HepG2 (cell line): ENCODE measurements around the gene HNRNPC. TPM values are rescaled to one million over a fixed set of nuclear protein-coding genes. Genes with fewer than 3 reads are reported as not detected.

ENCODE experiments used
- ATAC-seq: fragments of 200-7000 bp; cut with Tn5 transposase; 3 replicates; pipeline ENCODE4 v1.9.1; 2020; ENCODE audit warnings: mild to moderate bottlenecking, moderate library complexity
- BruUV-seq: library from RNA; stranded (reverse); fragments of 400-500 nt; replicated peaks from 2 replicates; lab custom pipeline; 2021; lab: Mats Ljungman, UMichigan
- CTCF ChIA-PET: fragments of 300-600 bp; formaldehyde crosslinking; extraction: SDS; loops from one replicate; lab custom pipeline; 2021; ENCODE audit warnings: low total read pairs, inconsistent platforms, low intra/inter-chr PET ratio; lab: Yijun Ruan, JAX
- POLR2A ChIA-PET: fragments of 350-600 bp; sonication (Branson Sonifier 250); formaldehyde crosslinking; loops from one replicate; lab custom pipeline; 2020; ENCODE audit warnings: antibody characterized with exemption, inconsistent platforms; lab: Yijun Ruan, JAX
- DNase-seq: peaks from one replicate; pipeline ENCODE4 v3.0.0-alpha.2; 2015; ENCODE audit warnings: low spot score
- FAIRE-seq: peaks from 3 replicates; lab custom pipeline; 2011; peaks lifted over from hg19 to GRCh38; lab: Jason Lieb, UNC
- H2AFZ ChIP-seq: one replicate; pipeline ENCODE4 v1.6.1; 2011; ENCODE audit warnings: low read length, inconsistent platforms
- H3K27ac ChIP-seq: fragments of 300-600 bp; 3 replicates; pipeline ENCODE4 v1.8.0; 2011; ENCODE audit warnings: mixed run types, mild to moderate bottlenecking, mixed read lengths, low read length, inconsistent platforms; ENCODE audit not compliant: insufficient read depth; ENCODE audit errors: extremely low read length
- H3K27me3 ChIP-seq, 2 experiments: fragments of 200-600 bp in 1 of 2; 2 replicates in 1 of 2; 3 replicates in 1 of 2; pipeline versions ENCODE4 v1.6.0 to v1.8.0; 2011; ENCODE audit warnings: low read length in 2 of 2, mild to moderate bottlenecking in 2 of 2, moderate library complexity in 2 of 2, inconsistent platforms in 1 of 2; ENCODE audit not compliant: insufficient read depth in 2 of 2, control insufficient read depth in 1 of 2
- H3K36me3 ChIP-seq, 2 experiments: fragments of 200-600 bp in 1 of 2; replicated peaks in 1 of 2; 2 replicates in 1 of 2; 3 replicates in 1 of 2; pipeline versions ENCODE4 v1.5.1 to v1.8.0; 2011; ENCODE audit warnings: low read length in 2 of 2, inconsistent platforms in 1 of 2; ENCODE audit not compliant: insufficient read depth in 2 of 2, control insufficient read depth in 1 of 2
- H3K4me1 ChIP-seq: 2 replicates; pipeline ENCODE4 v1.5.1; 2012; ENCODE audit warnings: low read length, inconsistent platforms; ENCODE audit not compliant: insufficient read depth
- H3K4me2 ChIP-seq: 2 replicates; pipeline ENCODE4 v1.6.0; 2011; ENCODE audit warnings: low read depth, low read length, inconsistent platforms
- H3K4me3 ChIP-seq, 3 experiments: fragments of 200-600 bp in 1 of 3; sonication (generic), shearing (Covaris generic) in 1 of 3; replicated peaks in 1 of 3; 2 replicates each; pipeline ENCODE4 v1.5.1; 2011 to 2016; ENCODE audit warnings: low read length in 3 of 3, inconsistent platforms in 2 of 3, low read depth in 2 of 3, mild to moderate bottlenecking in 2 of 3, control low read depth in 1 of 3, mixed read lengths in 1 of 3; ENCODE audit not compliant: insufficient read depth in 1 of 3
- H3K79me2 ChIP-seq: one replicate; pipeline ENCODE4 v1.6.1; 2011; ENCODE audit warnings: low read length, inconsistent platforms; ENCODE audit not compliant: insufficient read depth
- H3K9ac ChIP-seq: 2 replicates; pipeline ENCODE4 v1.6.0; 2011; ENCODE audit warnings: mild to moderate bottlenecking, low read depth, low read length, inconsistent platforms; ENCODE audit not compliant: insufficient read depth
- H3K9me3 ChIP-seq: 2 replicates; pipeline ENCODE4 v1.5.1; 2012; ENCODE audit warnings: mild to moderate bottlenecking, low read length
- H4K20me1 ChIP-seq: 2 replicates; pipeline ENCODE4 v1.6.0; 2011; ENCODE audit warnings: inconsistent platforms, mild to moderate bottlenecking, low read length, moderate library complexity; ENCODE audit not compliant: insufficient read depth
- CC2D1A ChIP-seq: sonication (generic); formaldehyde crosslinking; IDR thresholded peaks from 2 replicates; pipeline ENCODE4 v1.8.1; 2023; ENCODE audit warnings: mild to moderate bottlenecking, missing genetic modification reagents
- CHD2 ChIP-seq: IDR thresholded peaks from 2 replicates; pipeline ENCODE4 v1.6.1; 2011; ENCODE audit warnings: low read depth, low read length, improper control_type of control experiment
- ETV5 ChIP-seq: IDR thresholded peaks from 2 replicates; pipeline ENCODE4 v1.6.1; 2018; ENCODE audit warnings: missing biosample characterization, missing genetic modification reagents, inconsistent platforms, borderline replicate concordance
- GATA4 ChIP-seq: sonication (generic); IDR thresholded peaks from 2 replicates; pipeline ENCODE4 v1.6.1; 2016; ENCODE audit warnings: antibody characterized with exemption, low read depth, borderline replicate concordance
- GMEB2 ChIP-seq: IDR thresholded peaks from 2 replicates; pipeline ENCODE4 v1.6.1; 2016; ENCODE audit warnings: missing biosample characterization, missing genetic modification reagents, low read depth
- HMG20B ChIP-seq: conservative IDR thresholded peaks from 2 replicates; pipeline ENCODE4 v1.6.1; 2016; ENCODE audit warnings: missing genetic modification reagents, missing compliant biosample characterization
- KLF16 ChIP-seq, 2 experiments: sonication (generic) in 1 of 2; formaldehyde crosslinking in 1 of 2; IDR thresholded peaks; 2 replicates each; pipeline versions ENCODE4 v1.6.1 to v1.8.0; 2016 to 2023; ENCODE audit warnings: missing genetic modification reagents in 2 of 2, missing compliant biosample characterization in 1 of 2
- NFYC ChIP-seq: IDR thresholded peaks from 2 replicates; pipeline ENCODE4 v1.6.1; 2016; ENCODE audit warnings: missing genetic modification reagents, missing compliant biosample characterization
- RAD51 ChIP-seq: fragments of 450-650 bp; IDR thresholded peaks from 2 replicates; pipeline ENCODE4 v1.6.1; 2016; ENCODE audit warnings: borderline replicate concordance
- REST ChIP-seq, 2 experiments: IDR thresholded peaks; 2 replicates each; pipeline ENCODE4 v1.6.1; 2011 to 2012; ENCODE audit warnings: low read length in 2 of 2, borderline replicate concordance in 1 of 2, low read depth in 1 of 2, mild to moderate bottlenecking in 1 of 2, moderate library complexity in 1 of 2
- TCF7 ChIP-seq: sonication (generic); IDR thresholded peaks from 2 replicates; pipeline ENCODE4 v1.6.1; 2016; ENCODE audit warnings: antibody characterized with exemption, low read depth
- ZC3H13 ChIP-seq: sonication (generic); formaldehyde crosslinking; IDR thresholded peaks from 2 replicates; pipeline ENCODE4 v1.8.1; 2023; ENCODE audit warnings: mild to moderate bottlenecking, missing genetic modification reagents, moderate library complexity
- ZNF616 ChIP-seq: sonication (generic); formaldehyde crosslinking; IDR thresholded peaks from 2 replicates; pipeline ENCODE4 v1.5.0; 2020; ENCODE audit warnings: low read depth, mild to moderate bottlenecking, missing genetic modification reagents
- ZNF770 ChIP-seq: sonication (generic); formaldehyde crosslinking; IDR thresholded peaks from 2 replicates; pipeline ENCODE4 v1.5.0; 2020; ENCODE audit warnings: mild to moderate bottlenecking, missing genetic modification reagents
- ZNF773 ChIP-seq: sonication (generic); formaldehyde crosslinking; IDR thresholded peaks from 2 replicates; pipeline ENCODE4 v1.4.0; 2020; ENCODE audit warnings: missing genetic modification reagents, borderline replicate concordance
- ZNF816 ChIP-seq: sonication (generic); formaldehyde crosslinking; IDR thresholded peaks from 2 replicates; pipeline ENCODE4 v1.8.0; 2022; ENCODE audit warnings: missing genetic modification reagents, mild to moderate bottlenecking, borderline replicate concordance
- ZNF883 ChIP-seq: sonication (generic); formaldehyde crosslinking; IDR thresholded peaks from 2 replicates; pipeline ENCODE4 v1.5.1; 2020; ENCODE audit warnings: mild to moderate bottlenecking, missing genetic modification reagents; ENCODE audit errors: not compliant biosample characterization
- WGBS: methylation state at CpG from one replicate; pipeline ENCODE4 v1.1.6; 2017; ENCODE audit warnings: low lambda C conversion rate; 5-methylcytosine and 5-hydroxymethylcytosine counted together
- in situ Hi-C: cut with HindIII; loops from 2 replicates; pipeline ENCODE4 v1.10.0; 2017; ENCODE audit warnings: low pct_unique_long_range_greater_than_20kb; ENCODE audit not compliant: extremely low pct_ligation_motif_present
- intact Hi-C: fragments of 100-400 bp; cut with micrococcal nuclease; formaldehyde crosslinking; loops from one replicate; pipeline ENCODE4 v1.10.0; 2022; ENCODE audit not compliant: unreplicated experiment
- polyA plus RNA-seq, 8 experiments: library from polyadenylated mRNA; depleted of rRNA in 3 of 8; stranded (reverse) in 7 of 8; unstranded in 1 of 8; fragments of >200 nt; fragmentation: Illumina TruSeq in 4 of 8; extraction: Trizol in 4 of 8; gene quantifications; 2 replicates each; pipeline versions ENCODE4 v1.2.1 to v1.2.3, GENCODE V29; 2011 to 2016; ENCODE audit warnings: low read depth in 4 of 8, missing spikeins in 1 of 8, mixed read lengths in 1 of 8; ENCODE audit not compliant: insufficient read depth in 1 of 8
- total RNA-seq, 5 experiments: library from RNA; depleted of rRNA; stranded (reverse); fragments of >200 nt; fragmentation: Illumina TruSeq; extraction: Trizol; gene quantifications; 2 replicates each; pipeline ENCODE4 v1.2.3, GENCODE V29; 2016; ENCODE audit warnings: low read depth in 1 of 5
- TF ChIP-seq, protein P1 (sequence below): sonication (generic); formaldehyde crosslinking; IDR thresholded peaks from 2 replicates; pipeline ENCODE4 v1.4.0; 2020; ENCODE audit warnings: missing genetic modification reagents

Gene HNRNPC
- total and polyA plus RNA-seq, 2 of the 13 experiments (the other 11 are each of a cell fraction or from before 2014, with no cell fraction given): 628 to 1,099 TPM

- Histone ChIP-seq H3K79me2 (no peaks in the 10 kb centered on the region), H3K27me3 (no peaks in the 10 kb centered on the region), H3K4me3 (no peak overlapping the region), H4K20me1 (no peaks in the 10 kb centered on the region), H3K4me2 (no peak overlapping the region), H3K9me3 (no peaks in the 10 kb centered on the region), H2AFZ (no peak overlapping the region), H3K4me1 (no peaks in the 10 kb centered on the region), H3K36me3 (no peaks in the 10 kb centered on the region), H3K9ac (no peak overlapping the region), H3K27ac (no peak overlapping the region)
- CTCF ChIA-PET: no interaction called here
- intact Hi-C loops: no loop called here
- ATAC-seq (no peak), FAIRE-seq (no peak), DNase-seq (no peak)
- BruUV-seq: no TSS peak
- POLR2A ChIA-PET: no interaction called here
- in situ Hi-C loops: no loop called here
- WGBS: 22% methylated on average over 5 of the region's 5 CpGs
- TF ChIP-seq, protein P1, sequence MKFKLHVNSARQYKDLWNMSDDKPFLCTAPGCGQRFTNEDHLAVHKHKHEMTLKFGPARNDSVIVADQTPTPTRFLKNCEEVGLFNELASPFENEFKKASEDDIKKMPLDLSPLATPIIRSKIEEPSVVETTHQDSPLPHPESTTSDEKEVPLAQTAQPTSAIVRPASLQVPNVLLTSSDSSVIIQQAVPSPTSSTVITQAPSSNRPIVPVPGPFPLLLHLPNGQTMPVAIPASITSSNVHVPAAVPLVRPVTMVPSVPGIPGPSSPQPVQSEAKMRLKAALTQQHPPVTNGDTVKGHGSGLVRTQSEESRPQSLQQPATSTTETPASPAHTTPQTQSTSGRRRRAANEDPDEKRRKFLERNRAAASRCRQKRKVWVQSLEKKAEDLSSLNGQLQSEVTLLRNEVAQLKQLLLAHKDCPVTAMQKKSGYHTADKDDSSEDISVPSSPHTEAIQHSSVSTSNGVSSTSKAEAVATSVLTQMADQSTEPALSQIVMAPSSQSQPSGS (CRISPR knock-in tag): no peak
- TF ChIP-seq NFYC (no peak), ZC3H13 (CRISPR knock-in tag) (no peak), ZNF616 (CRISPR knock-in tag) (no peak), KLF16 (CRISPR knock-in tag; IDR thresholded peaks at IDR 0.05) (no peak), ZNF883 (CRISPR knock-in tag) (no peak), ZNF770 (CRISPR knock-in tag) (no peak), ZNF816 (CRISPR knock-in tag) (no peak), HMG20B (no peak), CC2D1A (CRISPR knock-in tag) (no peak), GMEB2 (CRISPR knock-in tag) (no peak), RAD51 (no peak), ETV5 (no peak), ZNF773 (no peak), REST (IDR thresholded peaks at IDR 0.05; ENCODE audit: borderline replicate concordance in 1 of 2, low read depth in 1 of 2, low read length in 2 of 2) (no peak), GATA4 (no peak), CHD2 (no peak), TCF7 (no peak)
Observed at GRCh38 chr14:21185491-21185890, 83.8 kb downstream of the HNRNPC start.
